Mucosa of stomach (tissue), 1 donor: ENCODE results near the gene POGZ.
"Not testable (repeated sequence)": the region's sequence is repeated elsewhere in the genome, so short reads cannot be mapped to it uniquely, and the experiment has no call there.

ENCODE experiments used
- H3K27me3 ChIP-seq: one replicate; pipeline ENCODE4 v1.7.0; 2013; ENCODE audit warnings: mild to moderate bottlenecking, low read length; ENCODE audit not compliant: control insufficient read depth, insufficient read depth
- H3K36me3 ChIP-seq: one replicate; pipeline ENCODE4 v1.7.0; 2013; ENCODE audit warnings: low read length; ENCODE audit not compliant: control insufficient read depth, insufficient read depth
- H3K4me1 ChIP-seq: one replicate; pipeline ENCODE4 v1.7.0; 2013; ENCODE audit warnings: mild to moderate bottlenecking, low read length; ENCODE audit not compliant: control insufficient read depth, insufficient read depth
- H3K4me3 ChIP-seq: one replicate; pipeline ENCODE4 v1.7.0; 2013; ENCODE audit warnings: low read length
- H3K9ac ChIP-seq: one replicate; pipeline ENCODE4 v1.7.0; 2013; ENCODE audit warnings: mild to moderate bottlenecking, low read length, moderate library complexity
- H3K9me3 ChIP-seq: one replicate; pipeline ENCODE4 v1.7.0; 2013; ENCODE audit warnings: mild to moderate bottlenecking, low read length, moderate library complexity; ENCODE audit not compliant: control insufficient read depth
- donor health status: Pancreatic carcinoma.

POGZ gene

GRCh38 chr1:151390221-151391078, 68.8 kb downstream of the POGZ start:
- H3K4me1 ChIP-seq, H3K4me3 ChIP-seq, H3K9me3 ChIP-seq, H3K36me3 ChIP-seq, H3K9ac ChIP-seq, H3K27me3 ChIP-seq: not testable (repeated sequence)

DNA sequence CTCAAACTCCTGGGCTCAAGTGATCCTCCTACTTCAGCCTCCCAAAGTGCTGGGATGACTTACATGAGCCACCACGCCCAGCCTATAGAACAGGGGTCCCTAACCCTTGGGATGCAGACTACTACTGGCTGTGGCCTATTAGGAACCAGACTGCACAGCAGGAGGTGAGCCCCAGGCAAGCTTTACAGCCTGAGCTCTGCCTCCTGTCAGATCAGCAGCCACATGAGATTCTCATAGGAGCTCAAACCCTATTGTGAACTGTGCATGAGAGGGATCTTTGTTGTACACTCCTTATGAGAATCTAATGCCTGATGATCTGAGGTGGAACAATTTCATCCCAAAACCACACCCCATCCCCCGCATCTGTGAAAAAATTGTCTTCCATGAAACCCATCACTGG, 73.3 kb downstream of the POGZ start:
- Histone ChIP-seq H3K27me3 (no peaks in the 10 kb centered on the region), H3K4me3 (no peak overlapping the region), H3K4me1 (peaks cover 2% of the 10 kb centered on the region), H3K36me3 (no peaks in the 10 kb centered on the region), H3K9ac (no peak overlapping the region), H3K9me3 (no peaks in the 10 kb centered on the region)

DNA sequence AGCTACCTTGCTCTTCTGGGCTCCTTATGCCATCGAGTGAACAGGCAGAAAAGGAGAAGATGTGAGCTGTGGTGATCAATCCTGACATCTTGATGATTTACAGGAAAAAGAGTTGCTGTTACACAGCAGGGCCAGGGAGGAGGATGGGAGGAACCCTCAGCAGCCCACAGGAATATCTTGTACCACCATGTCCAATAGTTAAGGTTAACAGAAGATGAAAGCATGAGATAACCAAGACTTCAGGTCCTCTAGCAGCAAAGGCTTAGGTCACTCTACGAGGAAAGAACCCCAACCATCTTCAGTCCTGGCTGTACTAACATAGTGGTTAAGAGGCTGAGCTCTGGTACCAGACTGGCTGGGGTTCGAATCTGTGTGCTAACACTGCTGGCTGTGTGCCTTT, 74.7 kb downstream of the POGZ start:
- Histone ChIP-seq H3K4me3 (no peak overlapping the region), H3K4me1 (no peaks in the 10 kb centered on the region), H3K36me3 (no peaks in the 10 kb centered on the region), H3K9me3 (no peaks in the 10 kb centered on the region), H3K9ac (no peak overlapping the region), H3K27me3 (no peaks in the 10 kb centered on the region)

- no peaks in the 10 kb centered on the region for H3K36me3 ChIP-seq
- no peaks in the 10 kb centered on the region for H3K9me3 ChIP-seq
- H3K4me3 ChIP-seq, result no peak overlapping the region
- H3K27me3 ChIP-seq, result no peaks in the 10 kb centered on the region
- no peak overlapping the region for H3K9ac ChIP-seq
- H3K4me1 ChIP-seq, result peaks cover 17% of the 10 kb centered on the region
These were observed 82.0 kb downstream of the POGZ start for GRCh38 chr1:151377150-151377884.

GRCh38 chr1:151373196-151373595, 86.1 kb downstream of the POGZ start:
- no peaks in the 10 kb centered on the region for H3K9me3 ChIP-seq
- H3K4me1 ChIP-seq, result peaks cover 50% of the 10 kb centered on the region
- no peaks in the 10 kb centered on the region for H3K27me3 ChIP-seq
- H3K36me3 ChIP-seq, result peaks cover 4% of the 10 kb centered on the region
- no peak overlapping the region for H3K4me3 ChIP-seq
- no peak overlapping the region for H3K9ac ChIP-seq

DNA sequence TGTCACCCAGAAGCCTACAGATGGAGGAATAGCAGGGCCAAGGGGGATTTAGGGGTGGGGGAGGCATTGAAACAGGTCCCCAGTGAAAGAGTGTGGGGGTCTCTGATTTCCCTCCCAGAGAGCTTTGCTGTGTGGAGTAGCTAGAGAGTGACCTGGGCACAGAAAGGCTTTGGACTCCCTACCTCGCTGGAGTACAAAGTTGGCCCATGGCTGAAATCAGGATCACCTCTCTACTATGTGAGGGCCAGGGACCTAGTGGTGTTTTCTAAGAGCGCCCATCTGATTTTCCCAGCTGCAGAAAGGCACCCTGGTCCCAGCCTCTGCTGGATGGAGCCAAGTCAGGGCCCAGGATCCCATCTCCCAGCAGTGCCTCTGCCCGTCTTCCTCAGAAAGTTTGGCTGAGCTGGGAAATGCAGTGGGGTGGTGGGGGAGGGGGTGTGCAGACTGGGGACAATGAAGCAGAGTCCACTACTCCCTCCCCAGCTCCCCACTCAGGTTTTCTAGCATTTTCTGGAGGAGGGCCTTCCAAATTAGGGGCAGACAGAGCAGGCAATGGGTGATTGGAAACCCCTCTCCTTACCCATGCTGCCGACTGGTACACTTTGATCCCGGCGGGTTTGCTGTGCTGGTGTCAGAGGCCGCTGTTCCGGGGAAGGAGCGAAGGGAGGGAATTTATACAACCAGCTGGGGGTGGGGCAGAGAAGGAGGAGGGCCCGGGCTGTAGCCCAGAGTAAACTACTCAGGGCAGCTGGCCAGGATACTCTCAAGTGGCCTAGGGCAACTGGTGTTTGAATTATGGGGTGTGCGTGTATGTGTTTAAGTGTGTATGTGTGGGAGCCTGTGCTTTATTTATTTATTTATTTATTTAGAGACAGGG, 87.0 kb downstream of the POGZ start, which contains the start of gene SELENBP1:
Gene SELENBP1 (minus strand): TSS at position 648 of the 877 bp plus-strand sequence. CDS start 64 bp downstream, at position 584.
- H3K36me3 ChIP-seq, result peaks cover 6% of the 10 kb centered on the region
- no peaks in the 10 kb centered on the region for H3K9me3 ChIP-seq
- peak within 1 kb of the TSS; percentile 98 for H3K4me3 ChIP-seq
- H3K9ac ChIP-seq, result peak within 1 kb of the TSS; percentile 68
- no peaks in the 10 kb centered on the region for H3K27me3 ChIP-seq
- H3K4me1 ChIP-seq, result peaks cover 53% of the 10 kb centered on the region

DNA sequence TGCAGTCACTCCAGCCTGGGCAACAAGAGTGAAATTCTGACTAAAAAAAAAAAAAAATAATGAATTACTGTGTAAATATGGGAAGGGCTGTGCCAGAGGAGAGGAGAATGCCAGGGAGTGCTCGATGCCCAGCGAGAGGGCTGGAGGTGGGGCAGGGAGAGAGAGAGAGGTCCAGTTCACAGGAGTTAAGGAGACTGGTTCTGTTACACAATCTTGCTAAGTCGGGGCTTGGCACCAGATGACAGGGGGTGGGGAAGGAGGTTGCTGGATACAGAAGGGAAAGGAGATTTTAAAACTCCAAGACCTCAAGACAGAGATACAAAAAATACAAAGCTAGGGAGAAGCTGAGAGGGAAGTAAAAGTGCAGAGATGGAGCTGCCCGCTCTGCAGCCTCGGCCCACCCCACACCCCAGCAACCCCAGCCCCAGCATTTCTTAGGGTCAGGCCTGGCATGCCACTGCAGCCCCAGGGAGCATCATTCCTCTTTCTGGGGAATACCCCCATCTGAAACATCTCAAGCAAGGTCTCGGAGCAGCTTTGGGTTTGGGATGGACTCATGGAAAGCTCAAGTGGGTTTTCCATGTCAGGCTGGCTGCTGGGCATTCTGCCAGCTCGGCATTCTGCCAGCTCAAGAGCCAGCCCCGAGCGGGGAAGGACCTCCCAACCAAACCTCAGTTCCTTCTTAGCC, 87.8 kb downstream of the POGZ start:
- H3K9ac ChIP-seq, result peak overlapping the region; percentile 68

GRCh38 chr1:151370211-151370911, 88.9 kb downstream of the POGZ start:
- Histone ChIP-seq H3K4me3 (no peak overlapping the region), H3K27me3 (no peaks in the 10 kb centered on the region), H3K36me3 (peaks cover 22% of the 10 kb centered on the region), H3K9ac (peak overlapping the region; percentile 68), H3K9me3 (no peaks in the 10 kb centered on the region), H3K4me1 (peaks cover 53% of the 10 kb centered on the region)

More for the DNA sequence above, 87.8 kb downstream of the POGZ start:
- Histone ChIP-seq H3K4me3 (peak overlapping the region; percentile 98), H3K4me1 (peaks cover 53% of the 10 kb centered on the region), H3K9me3 (no peaks in the 10 kb centered on the region), H3K27me3 (no peaks in the 10 kb centered on the region), H3K36me3 (peaks cover 10% of the 10 kb centered on the region)

DNA sequence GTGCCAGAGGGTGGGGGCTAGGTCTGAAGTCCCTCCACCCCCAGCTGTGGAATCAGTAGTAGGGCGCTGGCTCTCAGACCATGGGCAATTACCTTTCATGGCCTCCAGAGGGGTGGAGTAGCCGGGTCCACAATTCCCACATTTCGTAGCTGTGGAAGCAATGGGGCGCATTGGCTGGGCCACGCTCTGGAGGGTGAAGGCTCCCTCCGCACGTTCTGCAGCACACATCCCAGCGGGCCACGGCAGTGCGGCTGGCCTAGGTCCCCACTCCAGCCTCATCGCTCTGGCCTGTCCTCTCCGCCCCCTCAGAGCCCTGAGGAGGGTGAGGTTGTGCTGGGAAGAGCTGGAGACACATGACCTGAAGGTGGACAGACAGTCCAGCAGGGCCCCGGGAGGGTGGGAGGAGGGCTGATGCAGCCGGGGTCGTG, 89.7 kb downstream of the POGZ start:
- Histone ChIP-seq H3K4me3 (no peak overlapping the region), H3K27me3 (no peaks in the 10 kb centered on the region), H3K9me3 (no peaks in the 10 kb centered on the region)

DNA sequence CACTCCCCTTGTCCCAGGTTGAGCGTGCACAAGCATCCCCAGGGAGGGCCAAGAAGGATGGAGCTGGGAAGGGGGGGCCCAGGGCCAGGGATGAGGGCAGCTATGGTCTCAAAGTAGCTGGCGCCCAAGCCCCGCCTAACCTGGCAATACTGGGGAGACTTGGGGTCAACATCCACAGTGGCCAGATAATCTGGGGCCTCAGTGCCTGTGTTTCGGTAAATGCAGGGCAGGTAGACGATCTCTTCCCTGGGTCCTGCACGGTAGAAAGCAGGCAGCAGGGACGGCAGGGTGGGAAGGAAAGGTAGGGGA, 90.0 kb downstream of the POGZ start:
- Histone ChIP-seq H3K9me3 (no peaks in the 10 kb centered on the region), H3K36me3 (peaks cover 33% of the 10 kb centered on the region), H3K27me3 (no peaks in the 10 kb centered on the region), H3K9ac (no peak overlapping the region), H3K4me3 (no peak overlapping the region), H3K4me1 (peaks cover 52% of the 10 kb centered on the region)

More for the DNA sequence above, 89.7 kb downstream of the POGZ start:
- Histone ChIP-seq H3K36me3 (peaks cover 29% of the 10 kb centered on the region), H3K9ac (no peak overlapping the region), H3K4me1 (peaks cover 53% of the 10 kb centered on the region)
